Esophagus muscularis mucosa (tissue), 3 donors: ENCODE data around the gene C1orf35.

ENCODE experiments used
- CTCF ChIP-seq, 3 experiments: fragments of 200-600 bp in 2 of 3; fragments of 450-650 bp in 1 of 3; sonication (generic) in 2 of 3; IDR thresholded peaks; one replicate each; pipeline ENCODE4 v1.5.1; 2017 to 2019; ENCODE audit warnings: antibody characterized with exemption in 3 of 3, mild to moderate bottlenecking in 2 of 3, moderate library complexity in 1 of 3
- POLR2AphosphoS5 ChIP-seq, 2 donors: sonication (generic); formaldehyde crosslinking; IDR thresholded peaks; one replicate each; pipeline ENCODE4 v1.6.1; 2017; ENCODE audit warnings: antibody characterized with exemption in 2 of 2

DNA sequence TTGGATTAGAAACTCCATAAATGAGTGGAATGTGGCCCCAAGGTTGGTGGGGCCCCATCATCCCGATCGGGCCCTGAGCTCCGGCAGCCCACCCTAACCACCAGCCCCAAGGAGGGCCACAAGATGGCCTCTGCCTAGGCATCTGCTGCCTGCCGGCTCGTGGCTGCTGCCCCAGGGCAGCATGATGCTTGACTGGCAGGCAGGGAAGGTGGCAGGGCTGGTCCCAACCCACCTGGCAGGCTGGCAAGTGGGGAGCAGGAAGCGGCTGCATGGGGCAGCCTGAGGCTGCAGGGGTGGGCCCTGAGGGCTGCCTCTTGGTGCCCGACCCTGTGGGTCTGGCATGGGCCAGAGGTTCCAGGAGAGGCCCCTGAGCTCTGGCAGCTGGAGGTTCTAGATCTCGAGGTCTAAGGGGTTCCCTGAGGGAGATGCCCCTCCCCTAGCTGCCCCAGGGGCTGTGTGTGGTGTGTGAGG, 45.8 kb upstream of the C1orf35 start:
- TF ChIP-seq CTCF (IDR thresholded peaks at IDR 0.05) (no peak), POLR2AphosphoS5 (IDR thresholded peaks at IDR 0.05) (no peak)
